Aorta (tissue), 5 donors: ENCODE measurements around the gene ITPR3. TPM values are rescaled to one million over a fixed set of nuclear protein-coding genes. Genes with fewer than 3 reads are reported as not detected.
A peak's percentile ranks its signal among the peaks of the same experiment; 100 is the strongest.

Experiments
- ATAC-seq: fragments of 200-7000 bp; cut with Tn5 transposase; one replicate; pipeline ENCODE4 v1.9.1; 2022; ENCODE audit warnings: moderate library complexity; ENCODE audit not compliant: low FRiP score
- DNase-seq, 2 donors: peaks; one replicate each; pipeline ENCODE4 v3.0.0-alpha.2; 2020
- H3K27ac ChIP-seq, 2 donors: one replicate each; pipeline ENCODE4 v1.5.1; 2013; ENCODE audit warnings: low read length in 2 of 2, mild to moderate bottlenecking in 2 of 2, moderate library complexity in 2 of 2, control low read depth in 1 of 2, inconsistent platforms in 1 of 2, low read depth in 1 of 2
- H3K27me3 ChIP-seq, 2 donors: one replicate each; pipeline ENCODE4 v1.6.1; 2013; ENCODE audit warnings: control low read depth in 1 of 2, low read length in 1 of 2, mild to moderate bottlenecking in 1 of 2, moderate library complexity in 1 of 2; ENCODE audit not compliant: insufficient read depth in 2 of 2, control insufficient read depth in 1 of 2
- H3K36me3 ChIP-seq, 2 donors: one replicate each; pipeline ENCODE4 v1.6.1; 2013; ENCODE audit warnings: control low read depth in 1 of 2, low read length in 1 of 2, mild to moderate bottlenecking in 1 of 2; ENCODE audit not compliant: insufficient read depth in 2 of 2, control insufficient read depth in 1 of 2
- H3K4me1 ChIP-seq, 2 donors: one replicate each; pipeline ENCODE4 v1.6.1; 2013; ENCODE audit warnings: low read length in 2 of 2, control low read depth in 1 of 2, mild to moderate bottlenecking in 1 of 2, moderate library complexity in 1 of 2; ENCODE audit not compliant: insufficient read depth in 2 of 2, control insufficient read depth in 1 of 2
- H3K4me3 ChIP-seq, 2 donors: one replicate each; pipeline ENCODE4 v1.5.1; 2013; ENCODE audit warnings: low read length in 2 of 2, control low read depth in 1 of 2, mild to moderate bottlenecking in 1 of 2
- H3K9me3 ChIP-seq: one replicate; pipeline ENCODE4 v1.6.1; 2013; ENCODE audit warnings: mild to moderate bottlenecking, low read length; ENCODE audit not compliant: control insufficient read depth
- WGBS, 2 donors: extraction: QIAGEN DNeasy Blood & Tissue Kit; methylation state at CpG; one replicate each; pipeline ENCODE4 v1.1.7; 2013; 5-methylcytosine and 5-hydroxymethylcytosine counted together
- intact Hi-C, 2 donors: fragments of 100-400 bp; cut with DNase I; formaldehyde crosslinking; loops; one replicate each; pipeline versions ENCODE4 v1.14.2 to v1.15.0; 2022
- polyA plus RNA-seq, 2 donors: library from polyadenylated mRNA; stranded (reverse); fragments of 200-250 nt; gene quantifications; one replicate each; pipeline ENCODE4 v1.2.3, GENCODE V29; 2013
- total RNA-seq, 2 donors: library from RNA; stranded (reverse); fragmentation: NEBNext Ultra II Directional; extraction: Animal tissue kit (Norgen Biotek cat#: 25700); gene quantifications; one replicate each; pipeline ENCODE4 v1.2.1, GENCODE V29; 2021
- donor health status: healthy with polysubstance abuse.
- donor health status: Bipolar disorder and iron deficiency.
- donor health status: DM: no; HTN: no; CAD: no.
- donor health status: DM: no; HTN: no; CAD: no.
- donor health status: DM: yes; HTN: yes; CAD: no.

ITPR3 gene
- total and polyA plus RNA-seq, 4 donors, result 4.6 to 28.8 (median 9.5) TPM

GRCh38 chr6:33720998-33721397 lies 99.9 kb downstream of the ITPR3 start:
- intact Hi-C loops, result no loop called here

GRCh38 chr6:33721508-33721907 lies 100.4 kb downstream of the ITPR3 start:
- no peak overlapping the region for H3K27ac ChIP-seq
- no peaks in the 10 kb centered on the region for H3K4me1 ChIP-seq
- intact Hi-C loops, result no loop called here
- no peaks in the 10 kb centered on the region for H3K36me3 ChIP-seq
- ATAC-seq (no peak), DNase-seq (no peak)
- WGBS, 2 donors, result 54 to 72% methylated on average over 5 of the region's 5 CpGs
- no peaks in the 10 kb centered on the region for H3K27me3 ChIP-seq
- no peak overlapping the region for H3K4me3 ChIP-seq
- no peaks in the 10 kb centered on the region for H3K9me3 ChIP-seq

More at GRCh38 chr6:33720998-33721397, 99.9 kb downstream of the ITPR3 start:
- Histone ChIP-seq H3K9me3 (no peaks in the 10 kb centered on the region), H3K27ac (no peak overlapping the region), H3K4me3 (no peak overlapping the region), H3K4me1 (no peaks in the 10 kb centered on the region), H3K36me3 (no peaks in the 10 kb centered on the region), H3K27me3 (no peaks in the 10 kb centered on the region)
- ATAC-seq (no peak), DNase-seq (no peak)
- 37 to 60% methylated on average over 1 of the region's 1 CpG for WGBS, 2 donors

- Histone ChIP-seq H3K9me3 (no peaks in the 10 kb centered on the region), H3K36me3 (no peaks in the 10 kb centered on the region), H3K27ac (no peak overlapping the region), H3K4me3 (no peak overlapping the region), H3K4me1 (no peaks in the 10 kb centered on the region), H3K27me3 (no peaks in the 10 kb centered on the region)
- no peak for ATAC-seq
- no peak for DNase-seq
- WGBS, 2 donors, result 82 to 90% methylated on average over 5 of the region's 5 CpGs
- intact Hi-C loops, result no loop called here
Observed at GRCh38 chr6:33722103-33722623, 101.0 kb downstream of the ITPR3 start.

GRCh38 chr6:33723371-33724085 lies 102.4 kb downstream of the ITPR3 start:
- Histone ChIP-seq H3K4me1 (no peaks in the 10 kb centered on the region), H3K4me3 (no peak overlapping the region), H3K27me3 (no peaks in the 10 kb centered on the region), H3K36me3 (no peaks in the 10 kb centered on the region), H3K27ac (no peak overlapping the region), H3K9me3 (no peaks in the 10 kb centered on the region)
- ATAC-seq (peak; percentile 6), DNase-seq (no peak)
- intact Hi-C loops, result no loop called here
- WGBS, 2 donors, result 26 to 35% methylated on average over 3 of the region's 3 CpGs

GRCh38 chr6:33724102-33725023 lies 103.2 kb downstream of the ITPR3 start:
- ATAC-seq (no peak), DNase-seq (no peak)
- intact Hi-C loops, result no loop called here
- no peaks in the 10 kb centered on the region for H3K4me1 ChIP-seq
- no peaks in the 10 kb centered on the region for H3K27me3 ChIP-seq
- no peak overlapping the region for H3K27ac ChIP-seq
- WGBS, 2 donors, result 55 to 61% methylated on average over 13 of the region's 13 CpGs
- H3K36me3 ChIP-seq, result no peaks in the 10 kb centered on the region
- no peaks in the 10 kb centered on the region for H3K9me3 ChIP-seq
- no peak overlapping the region for H3K4me3 ChIP-seq

- H3K27ac ChIP-seq, result no peak overlapping the region
- H3K27me3 ChIP-seq, result no peaks in the 10 kb centered on the region
- H3K4me1 ChIP-seq, result no peaks in the 10 kb centered on the region
- H3K9me3 ChIP-seq, result no peaks in the 10 kb centered on the region
- H3K4me3 ChIP-seq, result no peak overlapping the region
- DNase-seq, result no peak
- intact Hi-C loops, result no loop called here
- 90 to 94% methylated on average over 13 to 14 of the region's 14 CpGs for WGBS, 2 donors
- no peaks in the 10 kb centered on the region for H3K36me3 ChIP-seq
- ATAC-seq, result no peak
Observed at GRCh38 chr6:33725222-33725621, 104.1 kb downstream of the ITPR3 start.

- intact Hi-C loops, result no loop called here
- ATAC-seq, result no peak
Observed at GRCh38 chr6:33725891-33726673, 105.0 kb downstream of the ITPR3 start.

GRCh38 chr6:33726696-33727095 lies 105.6 kb downstream of the ITPR3 start:
- Histone ChIP-seq H3K27me3 (no peaks in the 10 kb centered on the region), H3K27ac (no peak overlapping the region), H3K4me1 (no peaks in the 10 kb centered on the region), H3K4me3 (no peak overlapping the region), H3K36me3 (no peaks in the 10 kb centered on the region), H3K9me3 (no peaks in the 10 kb centered on the region)
- intact Hi-C loops, result no loop called here
- 94% methylated on average over 15 of the region's 15 CpGs for WGBS, 2 donors
- ATAC-seq, result no peak
- DNase-seq, result no peak

More at GRCh38 chr6:33725891-33726673, 105.0 kb downstream of the ITPR3 start:
- no peaks in the 10 kb centered on the region for H3K27me3 ChIP-seq
- DNase-seq, result no peak
- no peaks in the 10 kb centered on the region for H3K9me3 ChIP-seq
- no peaks in the 10 kb centered on the region for H3K4me1 ChIP-seq
- H3K4me3 ChIP-seq, result no peak overlapping the region
- no peaks in the 10 kb centered on the region for H3K36me3 ChIP-seq
- no peak overlapping the region for H3K27ac ChIP-seq
- WGBS, 2 donors, result 82 to 86% methylated on average over 7 of the region's 7 CpGs
